Measurements from ENCODE around the gene PRDM15. TPM values are rescaled to one million over a fixed set of nuclear protein-coding genes. Genes with fewer than 3 reads are reported as not detected.

PRDM15 gene
- polyA plus RNA-seq, 3 donors from 2014 or later, result 1.3 to 3.5 TPM; not detected in 1

DNA sequence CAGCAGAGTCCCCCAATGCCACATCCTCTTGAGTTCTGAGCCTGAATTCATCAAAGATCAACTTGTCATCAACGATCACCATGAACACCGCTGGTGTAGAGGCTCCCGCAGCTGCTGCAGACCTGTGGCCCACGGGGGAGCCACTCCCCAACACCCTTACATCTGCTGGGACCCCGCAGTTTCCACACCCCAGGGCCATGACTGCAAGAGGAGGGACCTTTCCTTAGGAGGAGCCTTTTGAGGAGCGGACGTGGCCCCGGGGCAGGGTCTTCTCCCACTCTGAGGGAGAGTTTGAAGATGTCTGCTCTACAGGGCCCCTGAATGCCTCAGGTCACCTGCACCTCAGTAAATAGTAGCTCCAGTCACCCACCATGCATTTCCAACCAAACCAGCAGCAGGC is 2.7 kb downstream of the PRDM15 start:
- H3K9me3 Mint-ChIP-seq, result no peaks in the 10 kb centered on the region
- peaks cover 0 to 11% (median 0%) of the 10 kb centered on the region in 3 donors for H3K36me3 Mint-ChIP-seq
- peaks cover 0 to 10% (median 8%) of the 10 kb centered on the region in 3 donors for H3K27me3 Mint-ChIP-seq (ENCODE audit: low read depth in 3 of 3)
- no peak for DNase-seq
- H3K4me1 Mint-ChIP-seq, result peaks cover 21 to 40% of the 10 kb centered on the region in 2 donors
- peak overlapping the region in 1 of 6 donors; percentile 17 for H3K27ac Mint-ChIP-seq
- peak overlapping the region in 4 of 5 donors; percentile 36 to 90 (median 55) for H3K4me3 Mint-ChIP-seq

- Mint-ChIP-seq H3K9me3 (no peaks in the 10 kb centered on the region), H3K27me3 (ENCODE audit: low read depth in 3 of 3) (peaks cover 0 to 10% (median 8%) of the 10 kb centered on the region in 3 donors), H3K4me1 (peaks cover 21 to 38% of the 10 kb centered on the region in 2 donors), H3K4me3 (no peak overlapping the region), H3K36me3 (peaks cover 0 to 11% (median 0%) of the 10 kb centered on the region in 3 donors), H3K27ac (no peak overlapping the region)
- no peak for DNase-seq
Observed at GRCh38 chr21:41875086-41875485, 4.1 kb downstream of the PRDM15 start.

GRCh38 chr21:41874611-41875010 is 4.5 kb downstream of the PRDM15 start:
- no peak for DNase-seq
- H3K36me3 Mint-ChIP-seq, result peaks cover 0 to 11% (median 3%) of the 10 kb centered on the region in 3 donors
- no peaks in the 10 kb centered on the region for H3K9me3 Mint-ChIP-seq
- no peak overlapping the region for H3K27ac Mint-ChIP-seq
- H3K27me3 Mint-ChIP-seq (ENCODE audit: low read depth in 3 of 3), result peaks cover 0 to 8% (median 5%) of the 10 kb centered on the region in 3 donors
- H3K4me3 Mint-ChIP-seq, result no peak overlapping the region
- peaks cover 19 to 34% of the 10 kb centered on the region in 2 donors for H3K4me1 Mint-ChIP-seq

GRCh38 chr21:41873426-41873825 is 5.7 kb downstream of the PRDM15 start:
- Mint-ChIP-seq H3K4me3 (no peak overlapping the region), H3K27me3 (ENCODE audit: low read depth in 3 of 3) (peaks cover 0 to 7% (median 5%) of the 10 kb centered on the region in 3 donors), H3K4me1 (peaks cover 18 to 32% of the 10 kb centered on the region in 2 donors), H3K27ac (no peak overlapping the region), H3K36me3 (peaks cover 0 to 11% (median 3%) of the 10 kb centered on the region in 3 donors), H3K9me3 (no peaks in the 10 kb centered on the region)
- no peak for DNase-seq

DNA sequence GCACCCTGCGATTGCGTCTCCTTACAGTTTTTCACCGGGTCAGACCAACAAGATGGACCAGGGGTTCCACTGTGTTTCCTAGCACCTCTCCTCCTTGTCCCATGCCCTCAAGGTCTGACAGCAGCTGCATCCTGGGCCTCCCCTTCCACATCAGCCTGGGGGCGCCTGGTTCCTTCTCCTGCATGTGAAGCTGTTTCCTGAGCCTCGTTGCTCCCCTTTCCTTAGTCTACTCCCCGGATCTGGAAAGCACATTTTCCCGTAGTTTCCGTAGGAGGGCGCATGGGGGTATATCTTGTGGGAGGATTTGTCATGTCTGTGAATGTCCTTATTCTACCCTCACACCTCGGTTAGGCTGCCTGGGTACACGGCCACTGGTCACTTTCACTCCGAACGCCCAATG is 6.1 kb downstream of the PRDM15 start:
- Mint-ChIP-seq H3K4me1 (peaks cover 17 to 28% of the 10 kb centered on the region in 2 donors), H3K4me3 (no peak overlapping the region), H3K27ac (no peak overlapping the region), H3K9me3 (no peaks in the 10 kb centered on the region), H3K36me3 (peaks cover 0 to 11% (median 3%) of the 10 kb centered on the region in 3 donors), H3K27me3 (ENCODE audit: low read depth in 3 of 3) (peaks cover 0 to 5% (median 5%) of the 10 kb centered on the region in 3 donors)
- no peak for DNase-seq

DNA sequence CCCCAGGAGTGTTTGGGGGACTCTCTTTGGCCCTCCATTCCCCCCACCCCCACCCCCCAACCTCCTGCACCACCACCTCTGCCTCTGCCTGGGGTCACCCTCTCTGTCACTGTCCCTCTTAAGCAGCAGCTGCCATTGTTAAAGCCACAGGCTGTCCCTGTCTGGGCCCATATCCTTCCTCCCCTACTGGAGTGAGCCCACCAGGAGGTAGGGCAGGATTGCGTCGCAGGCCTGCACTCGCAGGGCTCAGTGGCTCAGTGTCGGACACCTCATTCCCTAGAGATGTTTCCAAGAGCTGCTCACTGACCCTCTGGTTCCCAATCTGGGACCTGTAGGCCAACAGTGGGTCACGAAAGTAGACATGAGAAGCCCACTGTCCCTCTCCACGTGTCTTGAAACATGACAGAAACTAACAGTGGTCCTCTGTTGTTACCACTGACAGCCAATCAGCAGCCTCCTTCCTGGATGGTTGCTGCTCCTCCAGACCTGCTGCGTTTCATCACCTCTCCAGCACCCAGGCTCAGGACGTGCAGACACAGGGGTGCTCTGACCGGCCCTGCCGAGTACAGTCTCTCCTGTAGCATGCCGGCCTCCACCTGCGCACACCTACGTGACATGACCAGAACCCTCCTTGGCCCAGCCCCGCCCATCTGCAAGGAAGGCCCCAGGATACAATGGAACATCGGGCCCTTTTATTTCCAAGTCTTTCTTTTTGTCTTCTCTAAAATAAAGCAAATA is 7.7 kb downstream of the PRDM15 start:
- H3K4me3 Mint-ChIP-seq, result no peak overlapping the region
- H3K27ac Mint-ChIP-seq, result no peak overlapping the region
- peaks cover 0 to 3% (median 2%) of the 10 kb centered on the region in 3 donors for H3K27me3 Mint-ChIP-seq (ENCODE audit: low read depth in 3 of 3)
- H3K9me3 Mint-ChIP-seq, result no peaks in the 10 kb centered on the region
- H3K36me3 Mint-ChIP-seq, result peaks cover 0 to 11% (median 3%) of the 10 kb centered on the region in 3 donors
- peaks cover 4 to 15% of the 10 kb centered on the region in 2 donors for H3K4me1 Mint-ChIP-seq
- DNase-seq, result no peak

GRCh38 chr21:41869771-41870170 is 9.4 kb downstream of the PRDM15 start:
- DNase-seq, result no peak
- Mint-ChIP-seq H3K9me3 (no peaks in the 10 kb centered on the region), H3K4me1 (peaks cover 17 to 19% of the 10 kb centered on the region in 2 donors), H3K27me3 (ENCODE audit: low read depth in 3 of 3) (peaks cover 0 to 3% (median 2%) of the 10 kb centered on the region in 3 donors), H3K36me3 (peaks cover 0 to 11% (median 3%) of the 10 kb centered on the region in 3 donors), H3K4me3 (no peak overlapping the region), H3K27ac (peak overlapping the region in 1 of 6 donors; percentile 28)

DNA sequence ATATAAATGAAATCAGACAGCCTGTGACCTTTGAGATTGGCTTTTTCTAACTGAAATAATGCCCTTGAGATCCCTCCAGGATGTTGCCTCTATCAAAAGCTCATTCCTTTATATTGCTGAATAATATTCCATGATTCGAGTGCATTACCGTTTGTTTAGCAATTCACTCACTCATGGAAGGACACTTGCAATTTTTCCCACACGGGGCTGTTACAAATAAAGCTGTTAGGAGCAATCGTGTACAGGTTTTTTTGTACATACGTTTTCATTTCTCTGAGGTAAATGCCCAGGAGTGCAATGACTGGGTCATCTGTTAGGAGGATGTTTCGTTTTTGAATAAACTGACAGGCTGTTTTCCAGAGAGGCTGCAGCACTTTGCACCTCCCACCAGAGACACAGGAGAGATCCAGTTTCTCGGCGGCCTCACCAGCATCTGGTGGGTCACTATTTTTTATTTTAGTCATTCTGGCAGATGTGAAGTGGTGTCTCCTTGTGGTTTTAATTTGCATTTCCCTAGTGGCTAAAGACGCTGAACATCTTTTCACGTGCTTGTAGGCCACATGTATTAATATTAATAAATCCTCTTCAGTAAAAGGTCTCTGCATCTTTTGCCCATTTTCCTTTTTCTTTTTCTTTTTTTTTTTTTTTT is 11.0 kb downstream of the PRDM15 start:
- Mint-ChIP-seq H3K4me3 (no peak overlapping the region), H3K27ac (no peak overlapping the region), H3K36me3 (peaks cover 0 to 3% (median 2%) of the 10 kb centered on the region in 3 donors)

DNA sequence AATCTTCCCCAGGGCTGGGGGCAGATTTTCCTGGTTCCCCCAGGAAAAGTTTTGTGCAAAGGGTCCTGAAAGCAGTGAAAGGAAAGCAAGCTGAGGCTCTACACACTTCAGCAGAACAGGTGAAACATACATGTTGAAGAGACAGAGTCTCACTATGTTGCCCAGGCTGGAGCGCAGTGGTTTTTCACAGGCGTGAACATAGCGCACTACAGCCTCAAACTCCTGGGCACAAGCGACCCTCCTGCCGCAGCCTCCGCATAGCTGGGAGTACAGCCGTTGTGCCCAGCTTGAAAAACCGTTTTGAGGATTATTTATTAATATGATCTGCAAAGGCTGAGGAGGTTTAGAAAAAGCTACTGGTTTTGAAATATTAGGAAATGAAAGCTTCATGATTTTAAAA is 11.8 kb downstream of the PRDM15 start:
- no peaks in the 10 kb centered on the region for H3K9me3 Mint-ChIP-seq
- H3K36me3 Mint-ChIP-seq, result peaks cover 0 to 3% (median 0%) of the 10 kb centered on the region in 3 donors

More for the DNA sequence above, 11.0 kb downstream of the PRDM15 start:
- H3K4me1 Mint-ChIP-seq, result peaks cover 21 to 23% of the 10 kb centered on the region in 2 donors
- no peaks in the 10 kb centered on the region for H3K9me3 Mint-ChIP-seq
- no peaks in the 10 kb centered on the region for H3K27me3 Mint-ChIP-seq (ENCODE audit: low read depth in 3 of 3)
- DNase-seq, result no peak

GRCh38 chr21:41866274-41866809 is 12.8 kb downstream of the PRDM15 start:
- DNase-seq, result no peak
- H3K4me3 Mint-ChIP-seq, result no peak overlapping the region
- H3K27ac Mint-ChIP-seq, result no peak overlapping the region
- peaks cover 19 to 25% of the 10 kb centered on the region in 2 donors for H3K4me1 Mint-ChIP-seq
- no peaks in the 10 kb centered on the region for H3K27me3 Mint-ChIP-seq (ENCODE audit: low read depth in 3 of 3)
- no peaks in the 10 kb centered on the region for H3K9me3 Mint-ChIP-seq
- peaks cover 0 to 3% (median 0%) of the 10 kb centered on the region in 3 donors for H3K36me3 Mint-ChIP-seq

More for the DNA sequence above, 11.8 kb downstream of the PRDM15 start:
- H3K27me3 Mint-ChIP-seq (ENCODE audit: low read depth in 3 of 3), result no peaks in the 10 kb centered on the region
- DNase-seq, result no peak
- peaks cover 19 to 25% of the 10 kb centered on the region in 2 donors for H3K4me1 Mint-ChIP-seq
- no peak overlapping the region for H3K4me3 Mint-ChIP-seq
- H3K27ac Mint-ChIP-seq, result no peak overlapping the region

DNA sequence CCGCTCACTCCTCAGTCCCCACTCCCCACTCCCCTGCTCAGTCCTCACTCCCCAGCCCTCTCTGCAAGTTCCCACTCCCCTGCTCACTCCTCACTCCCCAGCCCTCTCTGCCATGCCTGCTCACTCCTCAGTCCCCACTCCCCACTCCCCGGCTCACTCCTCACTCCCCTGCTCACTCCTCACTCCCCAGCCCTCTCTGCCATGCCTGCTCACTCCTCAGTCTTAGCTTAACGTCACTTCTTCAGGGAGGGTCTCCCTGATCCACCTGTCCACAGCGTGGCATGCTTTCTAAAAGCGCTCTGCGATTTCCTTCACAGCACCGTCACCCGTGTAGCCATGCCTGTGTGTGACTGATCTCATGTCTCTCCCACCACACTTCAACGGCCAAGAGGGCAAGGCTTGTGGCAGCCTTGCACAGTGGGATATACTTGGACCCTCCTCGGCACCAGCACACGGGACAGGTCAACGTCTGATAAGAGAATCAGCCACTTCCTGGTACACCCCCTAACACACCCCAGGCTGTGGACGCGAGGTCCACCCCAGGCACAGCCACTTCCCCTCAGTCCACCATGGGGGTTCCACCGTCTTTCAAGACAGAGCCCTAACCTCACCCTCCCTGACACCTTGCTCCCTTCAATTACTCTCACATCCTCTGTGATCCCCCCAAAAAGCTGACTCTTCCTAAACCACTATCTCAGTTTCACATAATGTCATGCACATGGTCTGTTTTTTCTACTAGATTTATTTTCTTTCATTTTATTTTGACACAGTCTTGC is 14.0 kb downstream of the PRDM15 start:
- no peaks in the 10 kb centered on the region for H3K9me3 Mint-ChIP-seq
- DNase-seq, result peak in 1 of 3 donors; percentile 7
- peaks cover 0 to 3% (median 0%) of the 10 kb centered on the region in 3 donors for H3K36me3 Mint-ChIP-seq
- peaks cover 19 to 25% of the 10 kb centered on the region in 2 donors for H3K4me1 Mint-ChIP-seq
- peak overlapping the region; percentile 3 to 39 (median 7) for H3K4me3 Mint-ChIP-seq
- H3K27me3 Mint-ChIP-seq (ENCODE audit: low read depth in 3 of 3), result no peaks in the 10 kb centered on the region
- H3K27ac Mint-ChIP-seq, result peak overlapping the region in 4 of 6 donors; percentile 4 to 51 (median 21)

DNA sequence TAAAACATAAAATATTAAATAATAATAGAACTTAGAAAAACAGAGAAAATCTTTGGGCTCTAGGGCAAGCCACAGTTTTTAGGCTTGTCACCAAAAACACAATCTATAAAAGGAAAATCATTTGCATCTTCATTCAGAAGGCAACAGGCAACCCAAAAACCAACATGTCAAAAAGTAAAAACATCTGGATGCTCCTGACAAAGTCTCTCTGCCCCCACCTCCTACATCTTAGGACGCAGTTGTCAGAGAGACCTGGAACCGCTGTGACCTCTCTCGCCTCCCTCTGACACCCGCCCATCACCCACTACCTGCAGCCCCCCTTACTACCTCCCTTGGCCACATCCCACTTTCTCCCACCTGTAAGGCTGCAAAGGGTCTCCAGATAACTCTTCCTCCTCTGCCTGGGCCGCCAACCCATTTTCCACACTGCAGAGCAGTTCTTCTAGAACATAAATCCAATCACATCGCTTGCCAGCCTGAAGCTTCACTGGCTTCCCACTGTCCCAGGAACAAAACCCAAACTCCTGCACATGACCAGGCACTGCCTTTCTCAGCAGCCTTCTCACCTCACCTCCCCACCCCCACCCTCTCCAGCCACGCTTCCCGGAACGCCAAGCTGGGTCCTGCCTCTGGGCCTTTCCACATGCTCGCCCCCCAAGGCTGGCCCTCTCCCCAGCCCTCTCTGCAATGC is 14.7 kb downstream of the PRDM15 start:
- Mint-ChIP-seq H3K27ac (peak overlapping the region in 1 of 6 donors; percentile 12), H3K27me3 (ENCODE audit: low read depth in 3 of 3) (no peaks in the 10 kb centered on the region), H3K4me1 (peaks cover 19 to 25% of the 10 kb centered on the region in 2 donors), H3K4me3 (no peak overlapping the region), H3K36me3 (no peaks in the 10 kb centered on the region), H3K9me3 (no peaks in the 10 kb centered on the region)
- DNase-seq, result no peak

DNA sequence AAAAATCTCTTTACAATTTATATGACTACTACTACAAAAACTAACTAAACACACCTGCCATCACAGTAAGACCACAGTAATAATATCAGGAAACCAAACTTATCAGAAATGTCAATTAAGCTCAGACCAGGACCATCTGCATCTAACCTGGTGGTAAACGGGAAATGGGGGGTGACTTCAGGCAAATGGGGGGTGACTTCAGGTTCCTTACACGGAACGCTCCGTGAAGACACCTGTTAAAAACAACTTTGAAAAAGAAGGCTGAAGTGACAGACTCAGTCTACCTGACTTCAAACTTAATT is 15.8 kb downstream of the PRDM15 start:
- H3K27ac Mint-ChIP-seq, result peak overlapping the region in 2 of 6 donors; percentile 3 to 19
- no peaks in the 10 kb centered on the region for H3K36me3 Mint-ChIP-seq

More for the DNA sequence above, 15.8 kb downstream of the PRDM15 start:
- H3K9me3 Mint-ChIP-seq, result no peaks in the 10 kb centered on the region
- H3K27me3 Mint-ChIP-seq (ENCODE audit: low read depth in 3 of 3), result no peaks in the 10 kb centered on the region
- no peak for DNase-seq
- H3K4me3 Mint-ChIP-seq, result no peak overlapping the region
- peaks cover 19 to 25% of the 10 kb centered on the region in 2 donors for H3K4me1 Mint-ChIP-seq
